GM12878 (cell line): ENCODE data around the gene TIMM10. TPM values are rescaled to one million over a fixed set of nuclear protein-coding genes. Genes with fewer than 3 reads are reported as not detected.

ENCODE experiments used
- ATAC-seq: fragments of 200-7000 bp; cut with Tn5 transposase; 3 replicates; pipeline ENCODE4 v1.9.1; 2020; ENCODE audit warnings: mild to moderate bottlenecking, moderate library complexity
- BruUV-seq: library from RNA; stranded (reverse); fragments of 400-500 nt; replicated peaks from 2 replicates; lab custom pipeline; 2021; lab: Mats Ljungman, UMichigan
- CTCF ChIA-PET: fragments of 300-600 bp; sonication (Branson Sonifier 250); formaldehyde crosslinking; extraction: SDS; loops from one replicate; lab custom pipeline; 2021; ENCODE audit warnings: inconsistent platforms; lab: Yijun Ruan, JAX
- POLR2A ChIA-PET: fragments of 350-600 bp; formaldehyde crosslinking; extraction: SDS; loops from one replicate; lab custom pipeline; 2021; ENCODE audit warnings: inconsistent platforms; lab: Charles Lee
- RAD21 ChIA-PET: fragments of 300-600 bp; sonication (Branson Sonifier 250); formaldehyde crosslinking; loops from one replicate; lab custom pipeline; 2023; ENCODE audit warnings: antibody characterized with exemption; ENCODE audit not compliant: unreplicated experiment; lab: Charles Lee
- SMC1A ChIA-PET: fragments of 300-600 bp; sonication (Branson Sonifier 250); formaldehyde crosslinking; loops from one replicate; lab custom pipeline; 2023; ENCODE audit not compliant: unreplicated experiment, uncharacterized antibody; lab: Charles Lee
- DNase-seq: peaks from one replicate; pipeline ENCODE4 v3.0.0-alpha.2; 2011; ENCODE audit warnings: low read depth, low spot score
- FAIRE-seq: peaks from 3 replicates; lab custom pipeline; 2011; peaks lifted over from hg19 to GRCh38; lab: Jason Lieb, UNC
- H2AFZ ChIP-seq: 2 replicates; pipeline ENCODE4 v1.6.0; 2011; ENCODE audit warnings: low read depth, low read length, control low read depth; ENCODE audit not compliant: control insufficient read depth
- H3K27ac ChIP-seq: 2 replicates; pipeline ENCODE4 v1.5.1; 2011; ENCODE audit warnings: control low read depth; ENCODE audit not compliant: control insufficient read depth, insufficient read depth
- H3K27me3 ChIP-seq, 2 experiments: replicated peaks in 1 of 2; 2 replicates each; pipeline versions ENCODE4 v1.6.0 to v1.6.1; 2011; ENCODE audit warnings: low read length in 1 of 2; ENCODE audit not compliant: control insufficient read depth in 2 of 2, insufficient read depth in 2 of 2
- H3K36me3 ChIP-seq, 2 experiments: 2 replicates each; pipeline ENCODE4 v1.5.1; 2011; ENCODE audit warnings: low read length in 1 of 2; ENCODE audit not compliant: control insufficient read depth in 2 of 2, insufficient read depth in 2 of 2
- H3K4me1 ChIP-seq: 2 replicates; pipeline ENCODE4 v1.6.1; 2011; ENCODE audit warnings: mild to moderate bottlenecking, low read length, moderate library complexity, mixed read lengths; ENCODE audit not compliant: control insufficient read depth, insufficient read depth
- H3K4me2 ChIP-seq: 2 replicates; pipeline ENCODE4 v1.6.0; 2011; ENCODE audit warnings: control low read depth; ENCODE audit not compliant: control insufficient read depth, insufficient read depth
- H3K4me3 ChIP-seq: fragments of 200-600 bp; sonication (generic); 2 replicates; pipeline ENCODE4 v1.5.1; 2016
- H3K79me2 ChIP-seq: 2 replicates; pipeline ENCODE4 v1.6.0; 2011; ENCODE audit warnings: low read length; ENCODE audit not compliant: control insufficient read depth, insufficient read depth
- H3K9ac ChIP-seq: 2 replicates; pipeline ENCODE4 v1.8.0; 2011; ENCODE audit warnings: low read length, control low read depth, mixed read lengths; ENCODE audit not compliant: control insufficient read depth, insufficient read depth
- H3K9me3 ChIP-seq: replicated peaks from 3 replicates; pipeline ENCODE4 v1.5.1; 2011; ENCODE audit warnings: mild to moderate bottlenecking, low read length; ENCODE audit not compliant: control insufficient read depth, insufficient read depth
- H4K20me1 ChIP-seq: 2 replicates; pipeline ENCODE4 v1.6.0; 2011; ENCODE audit not compliant: control insufficient read depth, insufficient read depth
- BACH1 ChIP-seq: fragments of 450-650 bp; IDR thresholded peaks from 2 replicates; pipeline ENCODE4 v1.6.1; 2017; ENCODE audit warnings: mild to moderate bottlenecking, borderline replicate concordance
- CBFB ChIP-seq: IDR thresholded peaks from 2 replicates; pipeline ENCODE4 v1.6.1; 2016; ENCODE audit warnings: antibody characterized with exemption, low read depth
- EED ChIP-seq: sonication (generic); IDR thresholded peaks from 2 replicates; pipeline ENCODE4 v1.6.1; 2016; ENCODE audit warnings: antibody characterized with exemption, low read depth
- EZH2 ChIP-seq: IDR thresholded peaks from 2 replicates; pipeline ENCODE4 v1.6.1; 2012; ENCODE audit warnings: low read depth, mild to moderate bottlenecking, control low read depth, inconsistent platforms, low read length, borderline replicate concordance; ENCODE audit not compliant: control insufficient read depth
- HCFC1 ChIP-seq: fragments of 150-350 bp; IDR thresholded peaks from 2 replicates; pipeline ENCODE4 v1.6.1; 2014; ENCODE audit warnings: low read length
- POLR2A ChIP-seq: IDR thresholded peaks from 2 replicates; pipeline ENCODE4 v1.6.1; 2011; ENCODE audit warnings: low read depth, mild to moderate bottlenecking, low read length
- TBL1XR1 ChIP-seq: IDR thresholded peaks from 2 replicates; pipeline ENCODE4 v1.6.1; 2012; ENCODE audit warnings: low read depth, low read length, improper control_type of control experiment
- ZNF687 ChIP-seq: fragments of 450-650 bp; IDR thresholded peaks from 2 replicates; pipeline ENCODE4 v1.6.1; 2017; ENCODE audit warnings: mild to moderate bottlenecking, moderate library complexity
- WGBS: methylation state at CpG from one replicate; pipeline ENCODE4 v1.1.6; 2016; ENCODE audit warnings: low lambda C conversion rate; ENCODE audit not compliant: insufficient replicate concordance, insufficient coverage; ENCODE audit errors: missing lambda C conversion rate; 5-methylcytosine and 5-hydroxymethylcytosine counted together
- in situ Hi-C: fragments of 300-500 bp; cut with MboI; formaldehyde crosslinking; loops from 9 replicates; pipeline ENCODE4 v1.14.3; 2018; ENCODE audit warnings: mixed read lengths
- intact Hi-C: fragments of 100-400 bp; cut with micrococcal nuclease; formaldehyde crosslinking; loops from one replicate; pipeline ENCODE4 v1.14.2; 2022; ENCODE audit not compliant: unreplicated experiment
- polyA plus RNA-seq, 11 experiments: library from polyadenylated mRNA; depleted of rRNA in 4 of 11; unstranded in 6 of 11; stranded (reverse) in 5 of 11; fragments of >200 nt; fragmentation: Nextera tagmentation in 4 of 11; fragmentation: Illumina TruSeq in 1 of 11; extraction: Ambion mirVana in 4 of 11; extraction: Trizol in 1 of 11; gene quantifications; 1 replicate in 1 of 11; 2 replicates in 10 of 11; pipeline versions ENCODE4 v1.2.1 to v1.2.3, GENCODE V29; 2011 to 2016; ENCODE audit warnings: inconsistent platforms in 2 of 11, missing spikeins in 2 of 11, low read depth in 1 of 11
- total RNA-seq, 4 experiments: library from RNA; depleted of rRNA in 3 of 4; stranded (reverse); fragments of >200 nt in 3 of 4; fragmentation: Illumina TruSeq in 1 of 4; extraction: Trizol in 1 of 4; gene quantifications; 2 replicates each; pipeline versions ENCODE4 v1.2.1 to v1.2.3, GENCODE V29; 2013 to 2021
- TF ChIP-seq, protein P1 (sequence below): fragments of 450-650 bp; IDR thresholded peaks from 2 replicates; pipeline ENCODE4 v1.6.1; 2016; ENCODE audit warnings: mild to moderate bottlenecking, moderate library complexity, borderline replicate concordance
- TF ChIP-seq, protein P2 (sequence below): fragments of 450-650 bp; IDR thresholded peaks from 2 replicates; pipeline ENCODE4 v1.6.1; 2017; ENCODE audit warnings: low read depth, mild to moderate bottlenecking, moderate library complexity

TIMM10 gene
- total and polyA plus RNA-seq, 10 of the 15 experiments (the other 5 are each of a cell fraction or from before 2014, with no cell fraction given), result 148 to 898 (median 206) TPM

DNA sequence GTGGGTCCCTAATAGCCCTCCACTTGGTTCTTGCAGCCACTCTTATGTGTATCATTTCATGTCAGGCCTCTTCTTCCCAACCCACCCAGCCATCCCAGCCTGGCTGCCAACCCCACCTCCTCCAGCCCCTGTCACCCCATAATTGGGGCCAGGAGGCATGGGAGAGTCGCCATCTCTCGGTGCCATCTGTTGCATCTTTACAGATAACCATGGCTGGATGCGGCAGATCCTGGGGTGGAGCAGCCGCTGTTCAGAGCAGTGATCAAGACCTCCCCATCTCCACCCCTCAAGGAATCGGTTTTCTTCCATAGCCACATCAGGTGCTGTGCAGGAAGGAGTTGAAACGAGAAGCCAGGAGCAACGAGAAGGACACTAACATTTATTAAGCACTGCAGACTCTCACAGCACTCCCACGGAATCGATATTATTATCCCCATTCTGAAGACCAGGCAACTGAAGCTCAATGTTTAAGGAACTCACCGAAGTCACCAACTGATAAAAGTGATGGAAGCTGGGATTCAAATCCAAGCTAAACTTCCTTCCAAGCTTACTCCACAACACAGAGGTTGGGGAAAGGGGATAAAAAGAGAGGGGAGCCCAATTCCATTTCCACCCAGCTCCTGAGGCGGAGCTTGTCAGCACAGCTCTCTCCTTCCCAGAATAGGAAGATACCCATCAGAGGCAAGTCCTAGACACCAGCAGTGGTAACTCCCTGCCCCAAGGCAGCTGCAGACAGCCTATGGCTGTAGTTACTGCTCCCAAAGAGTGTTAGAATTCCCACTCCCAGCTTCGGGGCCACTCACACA is 17.7 kb downstream of the TIMM10 start:
- no peaks in the 10 kb centered on the region for H3K4me1 ChIP-seq
- H4K20me1 ChIP-seq, result no peaks in the 10 kb centered on the region
- DNase-seq (no peak), FAIRE-seq (no peak), ATAC-seq (no peak)
- no peak overlapping the region for H3K27ac ChIP-seq
- SMC1A ChIA-PET, result interaction anchor here (0.8 to 5.4 kb wide), 7 partner anchors 8 to 55 kb away, joined by 3 to 47 read pairs (median 4); partner anchors contain the start of gene UBE2L6
- H3K79me2 ChIP-seq, result peaks cover 11% of the 10 kb centered on the region
- peak overlapping the region; percentile 78; the same call in 1 of the 2 replicates for H3K4me2 ChIP-seq
- no peak overlapping the region; the same call in 1 of the 2 replicates for H3K9ac ChIP-seq
- H3K4me3 ChIP-seq, result 0 out of 2 replicates have a peak overlapping the region, but pooled peaks have one; percentile 90
- no peak overlapping the region for H2AFZ ChIP-seq
- intact Hi-C loops (no loop called here), in situ Hi-C loops (no loop called here)
- CTCF ChIA-PET, result interaction anchor here (0.8 to 10.6 kb wide), 8 partner anchors 14 to 288 kb away, joined by 3 to 158 read pairs (median 6); partner anchors contain the start of genes RTN4RL2 and UBE2L6
- no TSS peak for BruUV-seq
- RAD21 ChIA-PET, result interaction anchor here (0.8 to 8.2 kb wide), 4 partner anchors 14 to 167 kb away, joined by 4 to 46 read pairs (median 6); no protein-coding TSS in a partner anchor
- H3K9me3 ChIP-seq, result no peaks in the 10 kb centered on the region
- no peaks in the 10 kb centered on the region for H3K36me3 ChIP-seq
- 90% methylated on average over 12 of the region's 12 CpGs for WGBS
- no peaks in the 10 kb centered on the region for H3K27me3 ChIP-seq
- POLR2A ChIA-PET, result interaction anchor here (0.6 to 0.9 kb wide), 3 partner anchors 47 to 248 kb away, joined by 3 to 5 read pairs (median 3); no protein-coding TSS in a partner anchor
- TF ChIP-seq BACH1 (no peak), HCFC1 (no peak), CBFB (no peak), POLR2A (no peak), EZH2 (no peak), ZNF687 (no peak), TBL1XR1 (no peak), EED (no peak)
- TF ChIP-seq, protein P1, sequence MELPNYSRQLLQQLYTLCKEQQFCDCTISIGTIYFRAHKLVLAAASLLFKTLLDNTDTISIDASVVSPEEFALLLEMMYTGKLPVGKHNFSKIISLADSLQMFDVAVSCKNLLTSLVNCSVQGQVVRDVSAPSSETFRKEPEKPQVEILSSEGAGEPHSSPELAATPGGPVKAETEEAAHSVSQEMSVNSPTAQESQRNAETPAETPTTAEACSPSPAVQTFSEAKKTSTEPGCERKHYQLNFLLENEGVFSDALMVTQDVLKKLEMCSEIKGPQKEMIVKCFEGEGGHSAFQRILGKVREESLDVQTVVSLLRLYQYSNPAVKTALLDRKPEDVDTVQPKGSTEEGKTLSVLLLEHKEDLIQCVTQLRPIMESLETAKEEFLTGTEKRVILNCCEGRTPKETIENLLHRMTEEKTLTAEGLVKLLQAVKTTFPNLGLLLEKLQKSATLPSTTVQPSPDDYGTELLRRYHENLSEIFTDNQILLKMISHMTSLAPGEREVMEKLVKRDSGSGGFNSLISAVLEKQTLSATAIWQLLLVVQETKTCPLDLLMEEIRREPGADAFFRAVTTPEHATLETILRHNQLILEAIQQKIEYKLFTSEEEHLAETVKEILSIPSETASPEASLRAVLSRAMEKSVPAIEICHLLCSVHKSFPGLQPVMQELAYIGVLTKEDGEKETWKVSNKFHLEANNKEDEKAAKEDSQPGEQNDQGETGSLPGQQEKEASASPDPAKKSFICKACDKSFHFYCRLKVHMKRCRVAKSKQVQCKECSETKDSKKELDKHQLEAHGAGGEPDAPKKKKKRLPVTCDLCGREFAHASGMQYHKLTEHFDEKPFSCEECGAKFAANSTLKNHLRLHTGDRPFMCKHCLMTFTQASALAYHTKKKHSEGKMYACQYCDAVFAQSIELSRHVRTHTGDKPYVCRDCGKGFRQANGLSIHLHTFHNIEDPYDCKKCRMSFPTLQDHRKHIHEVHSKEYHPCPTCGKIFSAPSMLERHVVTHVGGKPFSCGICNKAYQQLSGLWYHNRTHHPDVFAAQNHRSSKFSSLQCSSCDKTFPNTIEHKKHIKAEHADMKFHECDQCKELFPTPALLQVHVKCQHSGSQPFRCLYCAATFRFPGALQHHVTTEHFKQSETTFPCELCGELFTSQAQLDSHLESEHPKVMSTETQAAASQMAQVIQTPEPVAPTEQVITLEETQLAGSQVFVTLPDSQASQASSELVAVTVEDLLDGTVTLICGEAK, result no peak
- TF ChIP-seq, protein P2, sequence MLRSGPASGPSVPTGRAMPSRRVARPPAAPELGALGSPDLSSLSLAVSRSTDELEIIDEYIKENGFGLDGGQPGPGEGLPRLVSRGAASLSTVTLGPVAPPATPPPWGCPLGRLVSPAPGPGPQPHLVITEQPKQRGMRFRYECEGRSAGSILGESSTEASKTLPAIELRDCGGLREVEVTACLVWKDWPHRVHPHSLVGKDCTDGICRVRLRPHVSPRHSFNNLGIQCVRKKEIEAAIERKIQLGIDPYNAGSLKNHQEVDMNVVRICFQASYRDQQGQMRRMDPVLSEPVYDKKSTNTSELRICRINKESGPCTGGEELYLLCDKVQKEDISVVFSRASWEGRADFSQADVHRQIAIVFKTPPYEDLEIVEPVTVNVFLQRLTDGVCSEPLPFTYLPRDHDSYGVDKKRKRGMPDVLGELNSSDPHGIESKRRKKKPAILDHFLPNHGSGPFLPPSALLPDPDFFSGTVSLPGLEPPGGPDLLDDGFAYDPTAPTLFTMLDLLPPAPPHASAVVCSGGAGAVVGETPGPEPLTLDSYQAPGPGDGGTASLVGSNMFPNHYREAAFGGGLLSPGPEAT, result no peak
